IMR-90 (cell line): ENCODE results near the gene SPAG8.

Experiments used
- BHLHE40 ChIP-seq: fragments of 150-350 bp; IDR thresholded peaks from 2 replicates; pipeline ENCODE4 v1.6.1; 2016; ENCODE audit warnings: mild to moderate bottlenecking, low read depth, low read length
- CEBPB ChIP-seq: IDR thresholded peaks from 2 replicates; pipeline ENCODE4 v1.6.1; 2012; ENCODE audit warnings: low read depth, low read length, improper control_type of control experiment
- CTCF ChIP-seq: conservative IDR thresholded peaks from 2 replicates; pipeline ENCODE4 v1.5.1; 2012; ENCODE audit warnings: mild to moderate bottlenecking, low read depth, low read length, improper control_type of control experiment
- FOS ChIP-seq: fragments of 150-350 bp; IDR thresholded peaks from 2 replicates; pipeline ENCODE4 v1.6.1; 2016; ENCODE audit warnings: low read depth, low read length
- MAFK ChIP-seq: IDR thresholded peaks from 2 replicates; pipeline ENCODE4 v1.6.1; 2012; ENCODE audit warnings: low read depth, low read length, improper control_type of control experiment
- MXI1 ChIP-seq: IDR thresholded peaks from 2 replicates; pipeline ENCODE4 v1.6.1; 2012; ENCODE audit warnings: low read depth, mild to moderate bottlenecking, low read length, moderate library complexity, borderline replicate concordance
- POLR2A ChIP-seq: IDR thresholded peaks from 2 replicates; pipeline ENCODE4 v1.6.1; 2012; ENCODE audit warnings: mild to moderate bottlenecking, low read depth, low read length
- RFX5 ChIP-seq: IDR thresholded peaks from 2 replicates; pipeline ENCODE4 v1.8.0; 2012; ENCODE audit warnings: low read depth, mild to moderate bottlenecking, low read length, moderate library complexity
- SMC3 ChIP-seq: fragments of 150-350 bp; IDR thresholded peaks from 2 replicates; pipeline ENCODE4 v1.6.1; 2016; ENCODE audit warnings: low read depth, mild to moderate bottlenecking, antibody characterized with exemption, low read length, moderate library complexity
- USF2 ChIP-seq: fragments of 150-350 bp; IDR thresholded peaks from 2 replicates; pipeline ENCODE4 v1.6.1; 2017; ENCODE audit warnings: mild to moderate bottlenecking, antibody characterized with exemption, low read length, low read depth

- TF ChIP-seq POLR2A (no peak), CTCF (peak; percentile 53), CEBPB (no peak), FOS (no peak), MXI1 (no peak), BHLHE40 (no peak), RFX5 (no peak), MAFK (no peak), USF2 (no peak), SMC3 (peak; percentile 46; the same call in 1 of the 2 replicates)
These were observed 14.1 kb upstream of the SPAG8 start for GRCh38 chr9:35826071-35826701.
